Glutamatergic neuron (in vitro differentiated cells): Measurements from ENCODE around the gene NRAP. TPM values are rescaled to one million over a fixed set of nuclear protein-coding genes. Genes with fewer than 3 reads are reported as not detected.
A peak's percentile ranks its signal among the peaks of the same experiment; 100 is the strongest.

Experiments
- DNase-seq: peaks from one replicate; pipeline ENCODE4 v3.0.0; 2022
- H3K27ac Mint-ChIP-seq: one replicate; pipeline ENCODE4 v1.8.0; 2020; ENCODE audit warnings: mild to moderate bottlenecking, mixed read lengths, inconsistent platforms; ENCODE audit not compliant: unreplicated experiment
- H3K27me3 Mint-ChIP-seq: one replicate; pipeline ENCODE4 v1.8.0; 2020; ENCODE audit warnings: mild to moderate bottlenecking, moderate library complexity, mixed read lengths, inconsistent platforms; ENCODE audit not compliant: unreplicated experiment
- H3K36me3 Mint-ChIP-seq: one replicate; pipeline ENCODE4 v1.8.0; 2020; ENCODE audit warnings: mild to moderate bottlenecking, mixed read lengths, inconsistent platforms; ENCODE audit not compliant: unreplicated experiment
- H3K4me1 Mint-ChIP-seq: one replicate; pipeline ENCODE4 v1.8.0; 2020; ENCODE audit warnings: mild to moderate bottlenecking, low read depth, mixed read lengths, inconsistent platforms; ENCODE audit not compliant: unreplicated experiment
- H3K4me3 Mint-ChIP-seq: one replicate; pipeline ENCODE4 v1.8.0; 2020; ENCODE audit warnings: mild to moderate bottlenecking, mixed read lengths, inconsistent platforms; ENCODE audit not compliant: unreplicated experiment
- H3K9me3 Mint-ChIP-seq: one replicate; pipeline ENCODE4 v1.8.0; 2020; ENCODE audit warnings: mild to moderate bottlenecking, moderate library complexity, mixed read lengths, inconsistent platforms; ENCODE audit not compliant: unreplicated experiment
- total RNA-seq: library from RNA; stranded (reverse); fragmentation: NEBNext Ultra II Directional; extraction: Animal tissue kit (Norgen Biotek cat#: 25700); gene quantifications from one replicate; pipeline ENCODE4 v1.2.1, GENCODE V29; 2021; ENCODE audit not compliant: unreplicated experiment
- TF ChIP-seq, protein P1 (sequence below): fragments of 200-600 bp; sonication (generic); IDR thresholded peaks from one replicate; pipeline ENCODE4 v1.5.0; 2021; ENCODE audit not compliant: partially characterized antibody, unreplicated experiment

Gene NRAP
- total RNA-seq, 1 donor from 2014 or later: not detected

DNA sequence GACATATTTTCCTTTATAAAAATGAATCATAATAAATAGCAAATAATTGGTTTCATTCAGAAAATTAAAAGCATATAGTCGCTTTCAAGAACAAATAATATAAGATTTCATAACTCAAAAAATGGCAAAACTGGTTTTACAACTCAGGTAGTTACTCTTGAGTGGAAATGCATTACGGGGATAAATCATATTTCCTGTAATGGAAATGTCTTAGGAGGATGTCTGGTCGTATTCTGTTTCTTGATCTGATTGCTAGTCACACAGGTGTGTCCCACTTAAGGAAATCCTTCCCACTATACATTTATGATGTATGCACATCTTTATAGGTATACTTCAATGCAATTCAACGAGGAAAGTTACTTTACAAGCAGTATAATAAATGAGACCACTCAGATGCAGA lies 20.7 kb downstream of the NRAP start:
- DNase-seq: no peak
- Mint-ChIP-seq H3K36me3 (no peaks in the 10 kb centered on the region), H3K27ac (no peak overlapping the region), H3K4me3 (no peak overlapping the region), H3K4me1 (no peaks in the 10 kb centered on the region), H3K27me3 (no peaks in the 10 kb centered on the region), H3K9me3 (no peaks in the 10 kb centered on the region)
- TF ChIP-seq, protein P1, sequence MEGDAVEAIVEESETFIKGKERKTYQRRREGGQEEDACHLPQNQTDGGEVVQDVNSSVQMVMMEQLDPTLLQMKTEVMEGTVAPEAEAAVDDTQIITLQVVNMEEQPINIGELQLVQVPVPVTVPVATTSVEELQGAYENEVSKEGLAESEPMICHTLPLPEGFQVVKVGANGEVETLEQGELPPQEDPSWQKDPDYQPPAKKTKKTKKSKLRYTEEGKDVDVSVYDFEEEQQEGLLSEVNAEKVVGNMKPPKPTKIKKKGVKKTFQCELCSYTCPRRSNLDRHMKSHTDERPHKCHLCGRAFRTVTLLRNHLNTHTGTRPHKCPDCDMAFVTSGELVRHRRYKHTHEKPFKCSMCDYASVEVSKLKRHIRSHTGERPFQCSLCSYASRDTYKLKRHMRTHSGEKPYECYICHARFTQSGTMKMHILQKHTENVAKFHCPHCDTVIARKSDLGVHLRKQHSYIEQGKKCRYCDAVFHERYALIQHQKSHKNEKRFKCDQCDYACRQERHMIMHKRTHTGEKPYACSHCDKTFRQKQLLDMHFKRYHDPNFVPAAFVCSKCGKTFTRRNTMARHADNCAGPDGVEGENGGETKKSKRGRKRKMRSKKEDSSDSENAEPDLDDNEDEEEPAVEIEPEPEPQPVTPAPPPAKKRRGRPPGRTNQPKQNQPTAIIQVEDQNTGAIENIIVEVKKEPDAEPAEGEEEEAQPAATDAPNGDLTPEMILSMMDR: no peak

GRCh38 chr10:113641702-113642101 lies 22.1 kb downstream of the NRAP start:
- no peaks in the 10 kb centered on the region for H3K27me3 Mint-ChIP-seq
- no peak overlapping the region for H3K4me3 Mint-ChIP-seq
- no peak for DNase-seq
- H3K36me3 Mint-ChIP-seq: no peaks in the 10 kb centered on the region
- H3K27ac Mint-ChIP-seq: no peak overlapping the region
- H3K9me3 Mint-ChIP-seq: no peaks in the 10 kb centered on the region
- TF ChIP-seq, protein P1: no peak
- no peaks in the 10 kb centered on the region for H3K4me1 Mint-ChIP-seq

DNA sequence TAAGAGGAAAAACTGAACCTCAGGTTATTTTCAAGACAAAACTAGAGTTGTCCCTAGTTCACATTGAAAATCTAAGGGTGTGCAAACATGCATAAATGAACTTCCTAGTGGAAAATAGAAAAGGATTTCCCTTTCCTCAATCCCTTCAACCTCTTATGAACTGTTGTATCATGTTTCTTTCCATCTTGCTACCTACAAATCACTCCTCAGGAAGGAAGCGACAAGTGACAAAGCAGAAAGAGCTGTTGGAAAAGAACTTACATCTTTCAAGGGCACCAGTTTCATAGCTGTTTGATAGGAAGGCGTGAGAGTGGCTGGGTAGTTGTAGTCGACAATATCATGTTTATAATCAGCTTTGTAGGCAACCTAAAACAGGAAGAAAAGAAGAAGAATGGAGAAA lies 23.9 kb downstream of the NRAP start:
- no peak for DNase-seq
- Mint-ChIP-seq H3K27me3 (peaks cover 3% of the 10 kb centered on the region), H3K36me3 (no peaks in the 10 kb centered on the region), H3K4me1 (no peaks in the 10 kb centered on the region), H3K27ac (no peak overlapping the region), H3K4me3 (no peak overlapping the region), H3K9me3 (no peaks in the 10 kb centered on the region)
- TF ChIP-seq, protein P1: no peak

DNA sequence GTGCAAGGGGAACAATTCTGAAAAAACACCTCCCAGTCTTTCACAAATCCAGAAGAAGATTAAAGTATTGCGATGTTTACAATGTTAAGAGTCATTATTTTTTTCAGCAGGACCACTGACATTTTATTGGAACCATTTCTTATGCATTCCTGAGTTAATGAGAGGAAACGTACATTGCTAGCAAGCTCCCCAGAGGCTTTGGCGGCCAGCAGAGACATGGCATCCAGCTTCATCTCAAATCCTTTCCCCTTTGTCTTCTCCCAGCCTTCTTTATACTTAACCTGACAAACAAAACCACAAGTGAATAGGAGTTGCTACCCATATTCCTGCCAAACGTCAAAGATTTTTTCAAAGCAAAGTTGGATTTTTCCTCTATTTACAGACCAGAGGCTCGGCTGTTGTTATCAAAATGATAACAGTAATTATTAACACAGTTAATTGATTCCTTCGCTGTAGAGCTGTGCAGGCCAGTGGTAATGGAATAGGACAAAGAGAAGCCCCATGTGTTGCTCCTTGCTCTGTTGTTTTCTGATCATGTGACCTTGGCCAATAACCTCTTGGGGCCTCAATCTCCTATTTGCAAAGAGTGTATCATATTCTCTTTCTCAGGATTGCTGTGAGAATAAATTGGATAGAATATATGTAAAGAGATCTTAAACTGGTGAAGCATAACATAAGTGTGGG lies 32.0 kb downstream of the NRAP start:
- Mint-ChIP-seq H3K27ac (peak overlapping the region; percentile 18), H3K4me1 (peaks cover 2% of the 10 kb centered on the region)
- no peak for DNase-seq

More for the DNA sequence above, 32.0 kb downstream of the NRAP start:
- H3K9me3 Mint-ChIP-seq: no peaks in the 10 kb centered on the region
- H3K36me3 Mint-ChIP-seq: no peaks in the 10 kb centered on the region
- no peak overlapping the region for H3K4me3 Mint-ChIP-seq
- H3K27me3 Mint-ChIP-seq: peaks cover 3% of the 10 kb centered on the region
- TF ChIP-seq, protein P1: no peak
